HG03135 (cell line): ENCODE measurements around the gene CAPN7.

Experiments used
- ATAC-seq: cut with Tn5 transposase; IDR thresholded peaks from one replicate; pipeline ENCODE4 v1.9.1; 2021; ENCODE audit warnings: mild to moderate bottlenecking, moderate library complexity; ENCODE audit not compliant: unreplicated experiment

The CAPN7 gene

GRCh38 chr3:15243822-15244482 is 37.9 kb downstream of the CAPN7 start:
- ATAC-seq: no peak

GRCh38 chr3:15246186-15246585 is 40.1 kb downstream of the CAPN7 start:
- no peak for ATAC-seq

DNA sequence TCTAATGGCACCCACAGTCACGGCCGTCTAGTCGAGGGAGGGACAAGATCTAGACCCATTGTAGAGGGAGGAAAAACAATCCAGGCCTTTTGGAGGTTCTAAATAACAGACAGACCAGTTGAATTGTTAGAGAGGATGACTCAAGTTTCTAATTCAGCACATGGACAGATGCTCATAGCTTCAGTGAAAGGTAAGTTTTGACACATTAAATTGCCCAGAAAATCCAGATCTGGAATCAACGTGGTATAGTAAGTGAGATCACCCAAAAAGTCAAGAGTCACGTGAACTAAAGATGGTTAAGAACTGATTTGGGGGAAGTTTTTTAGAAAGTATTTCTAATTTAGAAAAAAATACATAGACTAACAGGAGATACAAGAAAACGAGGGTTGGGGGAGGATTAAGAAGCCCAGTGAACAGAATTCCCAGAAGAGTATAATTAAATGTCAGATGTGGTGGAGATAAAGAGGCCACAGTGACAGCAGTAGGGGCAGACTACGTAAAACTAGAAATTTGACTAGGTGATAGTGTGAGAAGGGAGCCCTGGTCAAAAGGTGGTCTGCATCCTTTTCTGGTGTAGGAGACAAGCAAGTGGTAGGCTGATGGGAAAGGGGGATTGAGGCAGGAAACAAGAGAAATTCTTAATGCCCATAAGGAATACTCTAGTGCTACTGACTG is 47.1 kb downstream of the CAPN7 start:
- ATAC-seq: no peak

- no peak for ATAC-seq
Observed at GRCh38 chr3:15255215-15255614, 49.2 kb downstream of the CAPN7 start.

DNA sequence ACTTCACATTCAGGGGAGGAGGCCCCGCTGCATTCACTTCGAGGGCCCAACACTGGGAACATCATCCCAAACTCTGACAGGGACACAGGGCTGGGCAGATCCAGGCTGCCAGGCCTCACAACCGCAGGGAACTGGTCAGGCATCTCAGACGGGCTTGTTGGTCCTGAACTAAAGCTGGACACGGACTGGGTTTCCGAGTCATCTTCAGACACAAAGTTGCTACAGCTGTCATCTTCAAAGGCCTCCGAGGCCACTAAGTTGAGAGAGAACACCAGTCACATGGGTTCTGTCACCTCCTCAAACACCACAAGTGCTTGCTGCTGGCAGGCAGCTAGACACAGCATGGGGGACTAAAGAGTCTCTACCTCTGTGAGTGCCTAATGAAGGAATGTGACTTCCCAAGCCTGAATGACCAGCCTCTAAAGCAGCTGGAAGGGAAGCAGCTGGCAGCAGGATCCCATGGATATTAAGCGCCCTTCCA is 50.9 kb downstream of the CAPN7 start:
- ATAC-seq: no peak

GRCh38 chr3:15258720-15259119 is 52.7 kb downstream of the CAPN7 start:
- no peak for ATAC-seq

DNA sequence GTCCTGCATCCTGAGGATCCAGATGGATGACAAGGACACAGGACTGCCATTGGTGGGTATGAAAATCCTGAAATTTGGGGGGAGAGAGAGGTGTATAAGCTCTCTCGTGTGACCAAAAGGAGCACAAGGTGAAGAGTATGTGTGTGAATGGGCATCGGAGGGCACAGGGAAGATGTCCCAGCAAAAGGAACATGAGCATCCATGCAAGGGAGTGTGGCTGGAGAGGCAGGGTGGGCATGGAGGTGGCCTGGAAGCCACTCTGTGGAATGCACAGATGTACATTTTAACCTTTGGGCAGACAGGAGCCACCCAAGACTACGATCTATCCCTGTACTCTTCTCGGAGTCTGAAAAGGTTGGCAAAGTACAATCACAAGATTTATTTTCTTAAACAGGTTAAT is 54.5 kb downstream of the CAPN7 start:
- ATAC-seq: no peak

GRCh38 chr3:15261274-15261673 is 55.2 kb downstream of the CAPN7 start:
- no peak for ATAC-seq

DNA sequence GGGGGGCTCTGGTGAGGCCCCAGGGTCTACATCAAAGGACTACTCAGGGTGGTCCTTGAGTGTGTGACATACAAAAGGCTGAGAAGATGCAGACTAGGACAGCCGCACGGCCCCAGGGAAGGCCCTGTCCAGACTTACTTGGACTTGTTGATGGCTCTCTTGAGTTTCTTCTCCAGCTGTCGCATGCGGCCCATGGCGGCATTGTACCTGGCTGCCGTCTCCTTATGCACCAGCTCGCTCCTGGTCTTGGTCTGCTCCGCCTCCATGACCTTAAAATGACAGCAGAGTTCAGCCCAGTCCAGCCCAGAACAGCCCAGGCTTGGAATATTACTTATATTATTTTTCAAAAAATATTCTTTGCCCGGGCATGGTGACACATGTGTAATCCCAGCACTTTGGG is 56.0 kb downstream of the CAPN7 start:
- ATAC-seq: no peak

GRCh38 chr3:15263120-15263519 is 57.1 kb downstream of the CAPN7 start:
- ATAC-seq: no peak

- ATAC-seq: no peak
Observed at GRCh38 chr3:15263926-15264325, 57.9 kb downstream of the CAPN7 start.

GRCh38 chr3:15264486-15264885 is 58.4 kb downstream of the CAPN7 start:
- ATAC-seq: no peak

- no peak for ATAC-seq
Observed at GRCh38 chr3:15265655-15266509, 59.8 kb downstream of the CAPN7 start.

DNA sequence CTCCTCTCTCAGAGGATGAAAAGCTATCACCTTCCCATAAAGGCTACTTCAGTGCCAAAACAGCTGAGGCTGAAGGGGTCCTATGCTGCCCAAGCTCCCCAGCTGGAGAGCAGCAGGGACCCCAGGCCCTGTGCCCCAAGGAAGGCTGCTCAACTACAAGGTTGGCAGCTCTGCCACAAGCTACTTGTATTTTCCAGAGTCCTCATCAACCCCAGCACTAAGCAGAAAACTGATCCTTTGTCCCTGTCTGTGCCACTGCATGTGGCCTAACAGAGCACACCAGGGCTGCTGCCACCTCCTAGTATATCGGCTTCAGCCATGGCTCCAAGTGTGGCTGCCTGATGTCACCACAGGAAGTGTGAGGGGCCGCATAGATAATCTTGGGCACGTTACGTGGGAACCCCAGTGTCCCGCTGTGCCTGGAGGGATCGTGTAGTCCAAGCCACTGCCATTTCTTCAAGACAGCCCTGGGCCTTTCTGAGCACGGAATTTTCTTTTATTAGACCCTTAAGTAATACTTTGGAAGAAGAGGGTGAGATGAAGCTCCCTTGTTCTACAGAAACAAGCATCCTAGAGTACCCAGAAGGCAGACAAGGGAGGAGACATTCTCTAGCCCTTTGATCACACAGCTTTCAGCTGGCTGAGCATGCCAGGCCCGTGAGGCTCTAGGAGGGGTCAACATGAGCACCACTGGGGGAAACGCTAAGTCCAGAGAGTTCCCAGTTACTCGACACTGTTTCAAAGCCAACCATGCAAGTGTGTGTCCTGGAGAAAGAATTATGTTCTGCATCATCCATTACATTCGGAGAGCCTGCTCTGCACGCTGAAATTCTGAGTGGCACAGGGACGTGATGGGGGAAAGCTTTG is 60.7 kb downstream of the CAPN7 start:
- ATAC-seq: no peak

- ATAC-seq: no peak
Observed at GRCh38 chr3:15267502-15267901, 61.5 kb downstream of the CAPN7 start.

DNA sequence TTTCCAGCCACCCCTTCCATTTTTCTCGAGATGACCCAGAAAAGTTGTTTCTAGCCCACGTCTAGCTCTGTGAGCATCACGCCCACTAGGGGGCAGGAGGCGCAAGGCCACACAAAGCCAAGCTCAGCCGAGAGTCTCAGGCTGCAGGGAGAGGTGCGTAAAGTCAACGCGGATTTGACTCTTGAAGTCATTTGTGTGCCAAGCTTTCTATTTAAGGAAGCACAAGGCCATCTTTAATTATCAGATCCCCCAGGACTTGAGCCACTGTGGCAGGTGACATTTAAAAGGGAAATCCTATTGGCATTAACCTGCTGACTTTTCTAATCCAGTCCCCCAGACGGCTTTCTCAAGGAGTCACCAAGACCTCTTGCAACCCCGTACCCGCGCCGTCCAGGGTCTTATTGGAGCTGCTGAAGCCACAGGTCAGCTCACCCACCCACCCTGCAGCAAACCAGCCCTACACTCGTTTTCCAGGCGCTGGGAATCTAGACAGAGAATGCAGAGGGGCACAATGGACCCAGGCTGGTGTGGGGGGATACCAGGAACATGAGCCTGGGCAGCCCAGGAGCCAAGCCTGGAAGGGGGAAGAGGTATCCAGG is 62.1 kb downstream of the CAPN7 start:
- ATAC-seq: no peak

DNA sequence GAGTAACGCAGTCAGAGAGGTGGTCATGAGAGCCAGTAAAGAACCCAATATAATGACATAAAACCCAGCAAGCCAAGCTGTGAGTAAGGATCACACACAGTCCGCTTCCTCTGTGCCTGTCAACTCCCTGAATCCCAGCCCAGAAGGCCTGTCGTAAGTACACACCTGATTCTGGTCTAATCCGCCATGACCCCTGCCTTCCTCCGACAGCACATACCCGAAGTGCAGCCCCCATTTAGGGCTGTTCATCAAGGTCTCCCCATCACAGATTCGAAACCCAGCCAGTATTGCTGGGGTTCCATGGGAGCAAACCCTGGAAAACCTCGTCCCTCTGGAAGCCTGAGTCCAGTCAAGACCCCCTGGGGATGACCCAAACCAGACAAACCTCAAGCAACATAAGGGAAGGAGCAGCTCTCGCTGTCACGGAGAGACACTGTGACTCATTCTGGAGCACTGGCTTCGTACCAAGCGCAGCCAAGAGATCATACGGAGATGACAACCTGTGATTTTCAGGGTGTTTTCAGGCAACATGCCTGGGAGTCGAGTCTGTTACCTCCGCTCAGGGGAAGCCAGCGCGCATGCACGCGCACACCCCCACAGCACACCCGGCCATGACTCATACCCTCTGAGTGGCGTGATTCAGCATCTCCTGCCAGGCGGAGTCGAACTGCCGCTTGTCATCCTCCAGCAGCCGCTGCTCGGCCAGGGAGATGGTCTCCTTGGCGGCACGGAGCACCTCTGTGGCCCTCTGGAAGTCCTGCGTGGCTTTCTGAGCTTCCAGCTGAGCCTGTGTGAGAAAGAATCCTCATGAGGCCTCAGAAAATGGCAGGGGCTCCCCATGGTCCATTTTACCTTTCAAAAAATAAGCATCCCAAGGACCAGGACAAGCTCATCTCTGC is 63.3 kb downstream of the CAPN7 start:
- ATAC-seq: peak; percentile 48

DNA sequence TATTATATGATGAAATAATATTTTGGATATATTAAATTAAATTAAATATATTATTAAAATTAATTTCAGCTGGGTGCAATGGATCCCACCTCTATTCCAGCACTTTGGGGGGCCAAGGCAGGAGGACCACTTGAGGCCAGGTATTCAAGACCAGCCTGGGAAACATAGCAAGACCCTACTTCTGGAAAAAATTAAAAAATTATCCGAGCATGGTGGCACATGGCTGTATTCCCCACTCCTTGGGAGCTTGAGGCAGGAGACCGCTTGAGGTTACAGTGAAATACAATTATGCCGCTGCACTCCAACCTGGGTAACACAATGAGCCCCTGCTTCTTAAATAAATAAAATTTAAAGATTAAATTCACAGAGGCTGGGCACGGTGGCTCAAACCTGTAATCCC is 65.0 kb downstream of the CAPN7 start:
- ATAC-seq: no peak

- ATAC-seq: no peak
Observed at GRCh38 chr3:15271785-15272381, 65.8 kb downstream of the CAPN7 start.
